Ectodermal cell (in vitro differentiated cells): ENCODE results near the gene CUX1.

ENCODE experiments used
- H3K27ac ChIP-seq: 2 replicates; pipeline ENCODE4 v1.7.0; 2013; ENCODE audit warnings: mild to moderate bottlenecking, low read depth, low read length; ENCODE audit not compliant: insufficient read depth, poor library complexity, severe bottlenecking
- H3K27me3 ChIP-seq: 2 replicates; pipeline ENCODE4 v1.7.0; 2013; ENCODE audit warnings: mild to moderate bottlenecking, low read length; ENCODE audit not compliant: insufficient read depth, control insufficient read depth, poor library complexity, severe bottlenecking
- H3K36me3 ChIP-seq: one replicate; pipeline ENCODE4 v1.7.0; 2013; ENCODE audit warnings: low read length; ENCODE audit not compliant: control insufficient read depth, insufficient read depth
- H3K4me1 ChIP-seq: one replicate; pipeline ENCODE4 v1.7.0; 2013; ENCODE audit warnings: low read length; ENCODE audit not compliant: control insufficient read depth, insufficient read depth
- H3K4me3 ChIP-seq: 2 replicates; pipeline ENCODE4 v1.7.0; 2013; ENCODE audit warnings: low read depth, low read length, control low read depth; ENCODE audit not compliant: insufficient read depth
- H3K9me3 ChIP-seq: 2 replicates; pipeline ENCODE4 v1.7.0; 2013; ENCODE audit warnings: mild to moderate bottlenecking, low read length, moderate library complexity; ENCODE audit not compliant: control insufficient read depth
- WGBS, 2 experiments: methylation state at CpG; one replicate each; pipeline ENCODE4 v1.1.7; 2013; ENCODE audit warnings: missing lambda C conversion rate in 2 of 2; 5-methylcytosine and 5-hydroxymethylcytosine counted together

Gene CUX1

DNA sequence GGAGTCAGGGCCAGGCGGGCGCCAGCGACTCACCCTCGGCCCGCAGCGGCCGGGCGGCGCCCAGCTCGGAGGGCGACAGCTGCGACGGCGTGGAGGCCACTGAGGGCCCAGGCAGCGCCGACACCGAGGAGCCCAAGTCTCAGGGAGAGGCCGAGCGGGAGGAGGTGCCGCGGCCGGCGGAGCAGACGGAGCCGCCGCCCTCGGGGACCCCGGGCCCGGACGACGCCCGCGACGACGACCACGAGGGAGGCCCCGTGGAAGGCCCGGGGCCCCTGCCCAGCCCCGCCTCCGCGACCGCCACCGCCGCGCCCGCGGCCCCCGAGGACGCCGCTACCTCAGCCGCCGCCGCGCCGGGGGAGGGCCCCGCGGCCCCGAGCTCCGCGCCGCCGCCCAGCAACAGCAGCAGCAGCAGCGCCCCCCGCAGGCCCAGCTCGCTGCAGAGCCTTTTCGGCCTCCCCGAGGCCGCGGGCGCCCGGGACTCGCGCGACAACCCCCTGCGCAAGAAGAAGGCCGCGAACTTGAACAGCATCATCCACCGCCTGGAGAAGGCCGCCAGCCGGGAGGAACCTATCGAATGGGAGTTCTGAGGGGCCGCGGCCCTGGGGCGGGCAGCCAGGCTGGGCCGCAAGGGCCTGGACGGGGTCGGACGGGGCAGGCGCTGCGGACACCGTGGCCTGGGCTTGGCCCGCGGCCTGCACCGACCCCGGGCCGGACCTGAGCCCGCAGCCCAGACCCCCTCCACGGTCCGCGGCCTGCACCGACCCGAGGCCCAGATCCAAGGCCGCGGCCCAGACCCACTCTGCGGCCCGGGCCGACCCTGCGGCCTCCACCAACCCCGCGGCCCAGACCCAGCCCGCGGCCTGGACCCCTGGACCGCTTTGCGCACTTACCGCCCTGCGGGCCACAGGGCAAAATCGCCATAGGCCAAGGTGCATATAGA is 431.3 kb downstream of the CUX1 start:
- no peaks in the 10 kb centered on the region for H3K36me3 ChIP-seq
- no peak overlapping the region for H3K27ac ChIP-seq
- H3K4me3 ChIP-seq, result no peak overlapping the region
- H3K9me3 ChIP-seq, result no peaks in the 10 kb centered on the region
- WGBS, 2 experiments, result 95% methylated on average over 117 of the region's 117 CpGs
- H3K4me1 ChIP-seq, result peaks cover 22% of the 10 kb centered on the region
- no peaks in the 10 kb centered on the region for H3K27me3 ChIP-seq

- Histone ChIP-seq H3K4me1 (peaks cover 22% of the 10 kb centered on the region), H3K27ac (no peak overlapping the region), H3K27me3 (no peaks in the 10 kb centered on the region), H3K4me3 (no peak overlapping the region), H3K36me3 (no peaks in the 10 kb centered on the region), H3K9me3 (no peaks in the 10 kb centered on the region)
- WGBS, 2 experiments, result 71% methylated on average over 7 of the region's 7 CpGs
Observed at GRCh38 chr7:102251531-102252365, 434.3 kb downstream of the CUX1 start.

- peak overlapping the region; percentile 44 for H3K27ac ChIP-seq
- H3K4me3 ChIP-seq, result no peak overlapping the region
- H3K36me3 ChIP-seq, result no peaks in the 10 kb centered on the region
- H3K27me3 ChIP-seq, result no peaks in the 10 kb centered on the region
- no peaks in the 10 kb centered on the region for H3K9me3 ChIP-seq
- H3K4me1 ChIP-seq, result peaks cover 22% of the 10 kb centered on the region
- 57 to 60% methylated on average over 10 to 11 of the region's 11 CpGs for WGBS, 2 experiments
Observed at GRCh38 chr7:102252366-102252982, 435.0 kb downstream of the CUX1 start.

DNA sequence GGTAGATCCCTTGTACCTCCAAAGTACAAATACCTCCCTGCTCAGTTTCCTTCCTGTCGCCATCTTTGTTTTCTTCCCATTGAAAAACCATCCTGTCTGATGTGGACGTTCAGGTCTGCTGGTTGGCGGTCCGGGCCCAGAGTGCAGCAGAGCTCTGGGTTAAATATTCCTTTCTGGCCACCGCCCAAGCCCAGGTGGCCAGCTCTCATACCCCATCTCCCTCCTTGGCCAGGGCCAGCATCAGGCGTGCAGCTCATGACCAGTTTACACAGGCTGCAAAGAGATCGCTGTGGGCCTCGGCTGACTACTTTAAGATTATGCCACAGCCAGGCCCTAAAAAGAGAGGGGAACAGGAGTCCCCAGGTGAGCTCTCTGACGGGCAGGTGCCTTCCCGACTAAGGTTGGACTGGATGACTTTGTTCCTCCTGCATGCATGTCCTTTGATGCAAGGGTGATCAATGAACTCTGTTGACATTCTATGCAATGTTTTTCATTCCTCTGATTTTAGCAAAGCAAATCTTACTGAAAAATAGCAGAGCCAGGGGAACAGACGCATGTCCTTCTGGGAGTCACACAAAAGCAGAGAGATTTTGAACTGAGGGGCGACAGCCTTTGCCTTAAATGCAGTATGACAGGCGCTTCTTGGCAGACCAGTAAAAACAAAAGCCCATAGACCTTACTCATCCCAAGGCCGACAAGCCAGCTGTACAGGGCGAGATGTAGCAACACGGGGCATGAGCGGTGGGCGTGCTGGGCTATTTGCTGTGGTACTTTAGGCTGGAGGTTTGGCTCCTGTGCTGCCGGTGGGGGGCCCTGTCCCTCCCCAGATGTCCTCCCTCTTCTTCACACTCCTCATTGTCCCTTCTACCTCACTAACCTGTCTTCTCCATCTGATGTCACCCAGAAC is 435.9 kb downstream of the CUX1 start:
- no peaks in the 10 kb centered on the region for H3K9me3 ChIP-seq
- peaks cover 22% of the 10 kb centered on the region for H3K4me1 ChIP-seq
- 93 to 97% methylated on average over 19 of the region's 19 CpGs for WGBS, 2 experiments
- H3K4me3 ChIP-seq, result no peak overlapping the region
- no peaks in the 10 kb centered on the region for H3K36me3 ChIP-seq
- H3K27me3 ChIP-seq, result no peaks in the 10 kb centered on the region
- H3K27ac ChIP-seq, result no peak overlapping the region

DNA sequence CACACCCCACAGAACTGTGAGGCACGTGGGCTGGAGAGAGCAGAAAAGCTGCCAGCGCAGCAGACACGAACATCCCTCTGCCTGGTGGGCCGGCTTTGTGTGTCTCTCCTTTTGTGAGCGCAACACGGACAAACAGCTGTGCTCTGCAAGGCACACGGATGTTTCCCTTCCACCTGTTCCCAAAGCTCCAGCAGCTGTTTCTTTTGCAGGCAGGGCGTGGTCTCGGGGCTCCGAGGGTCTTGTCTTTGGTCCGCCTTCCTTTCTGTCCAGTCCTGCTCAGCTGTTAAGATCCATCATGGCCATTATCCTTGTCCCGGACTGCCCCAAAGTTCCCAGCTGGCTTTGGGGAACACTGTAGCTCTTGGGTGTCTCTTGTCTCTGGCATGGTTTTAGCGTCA is 436.5 kb downstream of the CUX1 start:
- no peaks in the 10 kb centered on the region for H3K9me3 ChIP-seq
- no peak overlapping the region for H3K4me3 ChIP-seq
- H3K27me3 ChIP-seq, result no peaks in the 10 kb centered on the region
- WGBS, 2 experiments, result 94 to 95% methylated on average over 13 of the region's 13 CpGs
- no peaks in the 10 kb centered on the region for H3K36me3 ChIP-seq
- peaks cover 22% of the 10 kb centered on the region for H3K4me1 ChIP-seq
- H3K27ac ChIP-seq, result no peak overlapping the region

GRCh38 chr7:102254521-102254920 is 437.1 kb downstream of the CUX1 start:
- H3K36me3 ChIP-seq, result no peaks in the 10 kb centered on the region
- no peaks in the 10 kb centered on the region for H3K9me3 ChIP-seq
- H3K4me3 ChIP-seq, result no peak overlapping the region
- peaks cover 22% of the 10 kb centered on the region for H3K4me1 ChIP-seq
- WGBS, 2 experiments, result 90% methylated on average over 8 of the region's 8 CpGs
- no peaks in the 10 kb centered on the region for H3K27me3 ChIP-seq
- H3K27ac ChIP-seq, result no peak overlapping the region

DNA sequence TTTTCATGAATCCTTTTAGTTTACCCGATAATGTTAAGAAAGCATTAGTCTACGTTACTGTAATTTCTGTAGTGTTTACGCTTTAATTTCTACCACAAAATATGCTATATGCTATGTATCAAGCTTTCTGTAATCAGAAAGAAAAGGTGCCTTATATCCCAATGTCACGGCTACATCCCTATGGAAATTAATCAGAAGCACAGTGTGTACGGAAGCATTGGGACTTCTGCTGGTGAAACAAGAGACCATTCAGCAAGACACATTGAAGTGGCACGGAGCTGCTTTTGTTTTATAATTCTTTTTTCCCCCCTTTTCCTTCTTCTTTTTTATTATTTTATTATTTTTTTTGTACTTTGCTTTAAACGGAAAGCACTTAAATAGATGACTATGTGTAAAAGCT is 438.1 kb downstream of the CUX1 start:
- H3K27me3 ChIP-seq, result no peaks in the 10 kb centered on the region
- H3K9me3 ChIP-seq, result no peaks in the 10 kb centered on the region
- no peak overlapping the region for H3K27ac ChIP-seq
- H3K36me3 ChIP-seq, result no peaks in the 10 kb centered on the region
- 93 to 94% methylated on average over 5 to 6 of the region's 7 CpGs for WGBS, 2 experiments
- no peak overlapping the region for H3K4me3 ChIP-seq
- H3K4me1 ChIP-seq, result peaks cover 22% of the 10 kb centered on the region

DNA sequence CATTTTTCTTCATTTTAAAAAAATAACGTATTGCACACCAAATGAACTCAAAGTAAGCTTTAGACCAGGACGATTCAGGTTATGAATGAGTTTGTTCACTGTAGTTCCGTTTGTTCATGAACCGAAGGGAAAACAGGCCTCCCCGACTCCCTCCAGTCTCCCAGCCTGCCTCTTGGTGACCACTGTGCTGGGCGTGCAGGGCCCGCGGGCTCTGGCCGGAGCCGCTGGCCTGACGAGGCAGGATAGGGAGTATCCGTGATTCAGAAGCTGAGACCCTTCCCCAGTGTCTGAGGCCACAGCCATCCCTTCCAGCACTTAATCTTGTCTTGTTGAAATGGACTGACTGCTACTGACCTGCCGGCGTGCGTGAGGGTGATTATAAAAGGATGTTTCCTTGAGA is 438.5 kb downstream of the CUX1 start:
- peaks cover 22% of the 10 kb centered on the region for H3K4me1 ChIP-seq
- H3K27me3 ChIP-seq, result no peaks in the 10 kb centered on the region
- H3K4me3 ChIP-seq, result no peak overlapping the region
- H3K9me3 ChIP-seq, result no peaks in the 10 kb centered on the region
- 94 to 96% methylated on average over 12 to 15 of the region's 15 CpGs for WGBS, 2 experiments
- no peak overlapping the region for H3K27ac ChIP-seq
- H3K36me3 ChIP-seq, result no peaks in the 10 kb centered on the region

DNA sequence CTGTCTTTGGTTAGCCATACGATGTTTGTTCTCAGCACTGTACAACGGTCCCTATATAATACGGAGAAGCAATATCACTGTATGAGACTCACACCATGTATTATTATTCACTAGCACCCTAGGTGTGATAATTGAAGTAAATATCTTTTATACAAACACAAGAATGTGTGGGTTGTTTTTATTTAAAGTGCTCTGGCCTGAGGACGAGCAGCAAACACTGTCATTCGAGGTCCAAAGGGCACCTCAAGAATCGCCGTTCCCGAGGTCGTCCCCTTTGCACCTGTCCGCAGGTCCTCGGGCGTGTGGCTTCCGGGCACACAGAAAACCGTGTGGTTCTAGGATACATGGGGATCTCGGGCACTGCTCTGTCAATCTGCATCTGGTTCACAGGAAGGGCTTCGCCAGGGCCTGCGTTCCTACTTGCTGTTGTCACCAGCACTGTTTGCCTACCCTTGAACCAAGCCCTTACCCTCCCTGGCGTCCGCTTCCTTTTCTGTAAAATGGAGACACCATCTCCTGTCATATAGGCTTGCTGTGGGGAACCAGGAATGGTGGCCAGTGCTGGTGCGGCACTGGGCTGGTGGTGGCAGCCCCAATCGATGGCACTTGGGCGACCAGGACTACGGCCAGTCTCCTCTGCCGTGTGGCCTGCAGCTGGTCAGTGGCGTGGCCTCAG is 440.8 kb downstream of the CUX1 start:
- H3K4me3 ChIP-seq, result no peak overlapping the region
- WGBS, 2 experiments, result 92% methylated on average over 25 of the region's 25 CpGs
- H3K27me3 ChIP-seq, result no peaks in the 10 kb centered on the region
- H3K9me3 ChIP-seq, result no peaks in the 10 kb centered on the region
- H3K4me1 ChIP-seq, result peaks cover 1% of the 10 kb centered on the region
- H3K27ac ChIP-seq, result no peak overlapping the region
- no peaks in the 10 kb centered on the region for H3K36me3 ChIP-seq
